ELF-1 (cell line): ENCODE data around the gene SOX15.
"Not testable (repeated sequence)": the region's sequence is repeated elsewhere in the genome, so short reads cannot be mapped to it uniquely, and the experiment has no call there.

Source experiments
- DNase-seq: peaks from one replicate; pipeline ENCODE4 v3.0.0-alpha.2; 2016; ENCODE audit warnings: low read depth, low spot score

The SOX15 gene

GRCh38 chr17:7589891-7590691 lies at the start of gene SOX15:
Gene SOX15, minus strand, starts transcription at chr17:7590094. Its CDS starts 418 bp downstream, at chr17:7589676.
- peak; percentile 93 for DNase-seq

- no peak for DNase-seq
Observed at GRCh38 chr17:7636163-7636562, 46.3 kb upstream of the SOX15 start.

GRCh38 chr17:7634384-7634783 lies 44.5 kb upstream of the SOX15 start:
- DNase-seq, result peak; percentile 80

- no peak for DNase-seq
Observed at GRCh38 chr17:7633093-7633492, 43.2 kb upstream of the SOX15 start.

GRCh38 chr17:7632492-7632894 lies 42.6 kb upstream of the SOX15 start:
- DNase-seq, result peak; percentile 77

GRCh38 chr17:7631398-7632380 lies 41.8 kb upstream of the SOX15 start:
- DNase-seq, result no peak

- no peak for DNase-seq
Observed at GRCh38 chr17:7629939-7630571, 40.2 kb upstream of the SOX15 start, which contains the start of gene SHBG. Gene SHBG, plus strand, starts transcription at chr17:7630135. Its CDS starts 38 bp downstream, at chr17:7630173.

- DNase-seq, result peak; percentile 95
Observed at GRCh38 chr17:7627250-7628121, 37.6 kb upstream of the SOX15 start, which contains the start of gene SAT2. Gene SAT2, minus strand, starts transcription at chr17:7627821. Its CDS starts 186 bp downstream, at chr17:7627635.

- DNase-seq, result no peak
Observed at GRCh38 chr17:7626956-7627249, 37.0 kb upstream of the SOX15 start.

- DNase-seq, result no peak
Observed at GRCh38 chr17:7626307-7626706, 36.4 kb upstream of the SOX15 start.

GRCh38 chr17:7625749-7626148 lies 35.9 kb upstream of the SOX15 start:
- DNase-seq, result not testable (repeated sequence)

GRCh38 chr17:7623661-7624060 lies 33.8 kb upstream of the SOX15 start:
- DNase-seq, result no peak

GRCh38 chr17:7620835-7621234 lies 30.9 kb upstream of the SOX15 start:
- no peak for DNase-seq

- no peak for DNase-seq
Observed at GRCh38 chr17:7618608-7619007, 28.7 kb upstream of the SOX15 start.

GRCh38 chr17:7615265-7615747 lies 25.4 kb upstream of the SOX15 start:
- DNase-seq, result no peak

GRCh38 chr17:7614425-7615264 lies 24.8 kb upstream of the SOX15 start, which contains the start of gene FXR2:
Gene FXR2, minus strand, starts transcription at chr17:7614897. Its CDS starts 365 bp downstream, at chr17:7614532.
- DNase-seq, result peak; percentile 100

- peak; percentile 59 for DNase-seq
Observed at GRCh38 chr17:7613769-7614424, 24.0 kb upstream of the SOX15 start.

- no peak for DNase-seq
Observed at GRCh38 chr17:7612294-7612640, 22.4 kb upstream of the SOX15 start.

- no peak for DNase-seq
Observed at GRCh38 chr17:7611635-7612293, 21.9 kb upstream of the SOX15 start.
